ENCODE measurements around the gene FAM124A.

DNA sequence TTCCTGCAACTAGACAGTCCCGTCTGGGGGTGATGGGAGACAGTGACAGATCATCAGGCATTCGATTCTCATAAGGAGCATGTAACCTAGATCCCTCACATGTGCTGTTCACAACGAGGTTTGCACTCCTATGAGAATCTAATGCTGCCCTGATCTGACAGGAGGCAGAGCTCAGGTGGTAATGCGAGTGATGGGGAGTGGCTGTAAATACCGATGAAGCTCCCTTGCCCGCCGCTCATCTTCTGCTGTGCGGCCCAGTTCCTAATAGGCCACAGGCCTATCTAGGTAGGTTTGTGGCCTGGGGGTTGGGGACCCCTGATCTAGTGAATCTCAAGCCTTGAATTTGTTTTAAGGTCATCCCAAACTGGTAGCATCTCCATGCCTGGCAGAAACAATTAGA, 27.3 kb upstream of the FAM124A start:
- no peak for TF ChIP-seq POLR2AphosphoS5 (IDR thresholded peaks at IDR 0.05)
- no peak for TF ChIP-seq CTCF (IDR thresholded peaks at IDR 0.05)
